Measurements from ENCODE around the gene CUL7.

CUL7 gene

DNA sequence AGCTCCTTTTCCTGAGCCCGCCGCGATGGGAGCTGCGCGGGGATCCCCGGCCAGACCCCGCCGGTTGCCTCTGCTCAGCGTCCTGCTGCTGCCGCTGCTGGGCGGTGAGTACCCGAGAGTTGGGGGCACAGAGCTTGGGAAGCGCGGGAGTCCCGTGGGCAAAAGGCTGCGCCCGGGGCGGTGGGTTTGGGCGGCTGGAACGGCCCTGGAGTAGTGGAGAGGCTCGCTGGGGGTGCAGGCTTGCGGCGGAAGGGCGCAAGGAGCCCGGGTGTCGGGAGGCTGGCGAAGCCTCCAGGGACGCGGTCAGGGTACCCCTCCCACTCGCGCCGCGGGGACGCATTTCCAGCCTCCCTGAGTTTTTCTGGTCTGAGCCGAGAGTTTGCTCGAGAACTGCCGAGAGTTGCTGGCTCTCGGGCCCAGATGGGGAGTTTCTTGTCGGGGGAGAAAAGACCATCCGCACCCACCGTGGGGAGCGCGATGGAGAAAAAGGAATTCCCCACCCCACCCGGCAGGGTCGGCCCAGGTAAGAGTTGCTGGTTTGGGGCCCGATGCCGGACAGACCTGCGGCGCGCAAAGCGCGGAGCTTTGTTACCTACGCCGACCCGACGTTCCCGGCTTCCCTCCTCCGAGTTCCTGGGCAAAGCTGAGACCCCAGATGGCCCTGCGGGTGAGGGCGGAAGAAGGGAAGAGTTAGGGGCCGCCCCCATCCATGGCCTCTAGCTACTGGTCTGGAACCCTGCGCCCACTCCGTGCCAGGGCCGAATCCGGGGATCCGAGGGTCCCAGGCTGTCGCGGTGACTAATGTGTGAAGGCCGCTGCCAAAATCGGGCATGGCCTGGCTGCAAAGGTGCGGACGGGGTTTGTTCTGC, 23.0 kb upstream of the CUL7 start:
- peak in 2 of 14 donors; percentile 10 to 50 for DNase-seq

DNA sequence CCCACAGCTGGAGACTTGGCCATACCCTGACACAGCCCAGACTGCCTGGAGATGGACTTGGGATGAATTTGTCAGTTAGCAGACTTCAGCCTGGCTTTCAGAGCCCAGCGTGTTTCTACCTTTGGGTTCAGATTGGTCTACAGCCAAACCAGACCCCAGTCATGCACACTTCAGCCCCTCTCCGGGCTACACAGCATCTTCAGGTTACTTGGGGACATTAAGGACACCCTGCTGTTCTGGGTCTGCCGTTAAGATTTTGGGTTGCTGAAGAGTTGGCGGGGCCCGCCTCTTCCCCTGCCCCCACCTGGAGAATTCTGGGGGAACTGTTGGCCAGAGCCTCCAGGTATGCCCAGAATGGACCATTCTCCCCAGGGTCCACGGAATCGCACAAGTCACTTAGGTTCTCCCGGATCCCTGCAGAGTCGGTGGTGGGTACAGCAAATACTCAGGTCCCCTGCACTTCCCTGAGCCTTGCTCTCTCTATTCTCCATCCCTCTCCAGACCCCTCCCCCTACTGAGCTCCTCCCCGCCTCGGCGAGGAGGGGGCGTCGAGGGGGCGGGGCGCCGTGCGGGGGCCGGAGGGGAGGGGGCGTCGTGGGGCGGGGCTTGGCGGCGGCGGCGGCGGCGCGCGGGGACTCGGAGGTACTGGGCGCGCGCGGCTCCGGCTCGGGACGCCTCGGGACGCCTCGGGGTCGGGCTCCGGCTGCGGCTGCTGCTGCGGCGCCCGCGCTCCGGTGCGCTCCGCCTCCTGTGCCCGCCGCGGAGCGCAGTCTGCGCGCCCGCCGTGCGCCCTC, 22.2 kb upstream of the CUL7 start, which contains the start of gene PTK7:
PTK7 (plus strand) TSS at position 645 of the 794 bp plus-strand sequence. CDS start 175 bp downstream, outside the sequence.
- DNase-seq, result peak in 5 of 14 donors; percentile 7 to 50 (median 18)

DNA sequence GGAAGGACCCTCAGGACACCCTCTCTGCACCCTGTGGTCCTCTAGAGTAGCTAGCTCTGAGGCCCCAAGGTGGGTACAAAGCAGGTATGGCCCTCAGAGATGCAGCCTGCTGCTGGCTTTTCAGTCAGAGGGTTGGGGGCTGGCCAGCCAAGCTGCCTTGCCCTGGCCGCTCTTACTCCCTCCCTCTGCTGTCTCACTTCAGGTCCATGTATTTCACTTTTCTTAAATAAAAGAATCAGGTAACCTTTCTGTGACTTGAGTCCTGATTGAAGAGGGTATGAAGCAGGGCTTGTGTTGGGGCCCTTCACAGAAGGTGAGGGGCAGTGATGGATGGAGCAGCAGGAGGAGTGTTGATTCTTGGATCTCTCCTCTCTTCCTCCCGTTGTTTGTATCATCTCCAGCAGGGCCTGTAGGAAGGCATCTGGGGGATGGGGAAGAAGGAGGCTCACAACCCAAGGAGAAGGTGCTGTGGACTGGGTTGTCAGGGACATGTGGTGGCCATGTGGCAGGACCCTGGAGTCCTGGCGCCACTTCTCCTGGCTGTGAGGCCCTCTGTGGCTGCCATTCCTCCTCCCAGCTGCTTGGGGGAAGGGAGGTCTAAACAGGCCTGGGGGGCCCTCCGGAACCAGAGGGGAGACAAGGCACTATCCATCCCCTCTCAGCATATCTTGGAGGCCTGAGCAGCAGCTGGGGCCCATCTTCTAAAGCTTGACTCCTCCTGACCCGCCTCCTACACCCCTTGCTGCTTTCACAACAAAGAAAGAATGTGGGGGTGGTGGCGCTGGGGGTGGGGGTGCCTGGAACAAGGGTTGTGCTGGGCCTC, 21.4 kb upstream of the CUL7 start:
- DNase-seq, result no peak

DNA sequence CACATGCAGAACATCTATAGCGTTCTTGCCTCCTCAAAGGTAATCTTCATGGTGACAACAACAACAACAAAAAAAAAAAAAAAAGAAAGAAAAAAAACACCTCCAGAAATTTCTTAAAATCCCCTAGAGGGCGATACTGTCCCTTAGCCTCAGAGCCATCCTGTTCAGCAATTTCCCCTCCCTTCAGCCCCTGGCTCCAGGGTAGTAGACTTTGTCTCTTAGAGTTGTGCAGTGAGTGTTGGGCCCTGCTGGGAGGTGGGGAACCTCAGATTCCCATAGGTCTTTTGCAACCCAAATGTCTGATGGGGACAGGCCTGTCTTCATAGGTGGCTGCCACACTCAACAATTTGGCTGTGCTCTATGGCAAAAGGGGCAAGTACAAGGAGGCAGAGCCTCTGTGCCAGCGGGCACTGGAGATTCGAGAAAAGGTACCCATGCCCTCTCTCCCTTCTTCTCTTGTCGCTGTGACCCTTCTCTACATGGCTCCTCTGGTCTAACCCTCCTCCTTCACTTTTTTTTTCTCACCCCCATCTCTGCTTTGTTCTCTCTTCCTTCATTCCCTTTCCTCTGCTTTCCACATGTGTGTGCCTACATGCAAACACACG, 16.5 kb upstream of the CUL7 start:
- DNase-seq, result no peak

DNA sequence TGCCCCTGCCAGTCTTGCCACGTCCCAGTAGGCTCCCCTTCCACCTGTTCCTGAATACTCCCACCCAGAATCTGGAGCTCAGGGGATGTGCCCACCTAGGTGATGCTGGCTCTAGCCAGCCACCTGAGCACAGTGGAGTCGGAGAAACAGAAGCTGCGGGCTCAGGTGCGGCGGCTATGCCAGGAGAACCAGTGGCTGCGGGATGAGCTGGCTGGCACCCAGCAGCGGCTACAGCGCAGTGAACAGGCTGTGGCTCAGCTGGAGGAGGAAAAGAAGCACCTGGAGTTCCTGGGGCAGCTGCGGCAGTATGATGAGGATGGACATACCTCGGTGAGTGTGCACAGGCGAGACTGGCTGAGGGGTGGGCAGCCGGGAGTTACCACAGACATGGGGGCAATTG, 9.2 kb upstream of the CUL7 start:
- no peak for DNase-seq

DNA sequence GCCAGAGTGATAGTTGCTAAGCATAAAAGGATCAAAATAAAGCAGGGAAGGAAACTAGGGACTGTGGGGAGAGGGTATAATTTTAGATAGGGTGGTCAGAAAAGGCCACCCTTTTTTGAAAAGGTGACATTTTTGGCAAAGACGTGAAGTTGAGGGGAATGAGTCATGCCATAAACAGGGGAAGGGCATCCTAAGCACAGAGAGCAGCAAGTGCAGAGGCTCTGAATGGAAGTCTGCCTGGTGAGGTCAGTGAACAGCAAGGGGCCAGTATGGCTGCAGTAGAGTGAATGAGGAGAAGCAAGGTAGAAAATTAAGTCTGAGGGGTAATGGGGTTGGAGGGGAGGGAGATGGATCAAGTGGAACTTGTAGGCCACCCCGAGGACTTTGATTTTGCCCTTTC, 8.2 kb upstream of the CUL7 start:
- DNase-seq, result no peak

DNA sequence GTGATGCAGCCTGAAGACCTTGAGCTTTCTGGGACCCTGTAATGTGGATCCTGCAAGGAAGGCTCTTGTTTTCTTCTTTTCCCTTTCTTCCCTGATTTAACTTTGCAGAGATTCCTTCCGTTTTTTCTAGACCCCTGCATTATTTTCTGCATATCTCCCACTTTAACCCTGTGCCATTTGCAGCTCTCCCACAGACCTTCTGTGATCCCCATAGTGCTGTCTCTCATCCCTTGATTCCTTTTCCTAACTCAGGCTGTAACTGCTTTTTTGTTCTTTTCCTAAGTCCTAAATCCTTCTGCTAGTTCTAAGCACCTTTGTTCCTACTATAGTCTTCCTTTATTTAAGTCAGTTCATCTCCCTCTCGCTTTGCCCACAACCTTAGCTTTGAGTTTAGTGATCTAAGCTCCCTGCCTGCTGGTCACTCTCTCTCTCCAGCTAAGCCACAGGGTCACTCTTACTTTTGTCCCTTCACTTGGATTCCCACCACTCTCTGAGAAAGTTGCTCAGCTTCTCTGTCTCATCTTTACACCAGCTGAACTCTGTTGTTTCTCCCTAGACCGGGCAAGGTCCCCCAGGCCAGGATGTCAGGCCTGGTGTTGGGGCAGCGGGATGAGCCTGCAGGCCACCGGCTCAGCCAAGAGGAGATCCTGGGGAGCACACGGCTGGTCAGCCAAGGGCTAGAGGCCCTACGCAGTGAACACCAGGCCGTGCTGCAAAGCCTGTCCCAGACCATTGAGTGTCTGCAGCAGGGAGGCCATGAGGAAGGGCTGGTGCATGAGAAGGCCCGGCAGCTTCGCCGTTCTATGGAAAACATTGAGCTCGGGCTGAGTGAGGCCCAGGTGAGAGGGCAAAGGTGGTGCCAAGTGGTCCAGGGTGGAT, 7.3 kb upstream of the CUL7 start:
- DNase-seq, result no peak

DNA sequence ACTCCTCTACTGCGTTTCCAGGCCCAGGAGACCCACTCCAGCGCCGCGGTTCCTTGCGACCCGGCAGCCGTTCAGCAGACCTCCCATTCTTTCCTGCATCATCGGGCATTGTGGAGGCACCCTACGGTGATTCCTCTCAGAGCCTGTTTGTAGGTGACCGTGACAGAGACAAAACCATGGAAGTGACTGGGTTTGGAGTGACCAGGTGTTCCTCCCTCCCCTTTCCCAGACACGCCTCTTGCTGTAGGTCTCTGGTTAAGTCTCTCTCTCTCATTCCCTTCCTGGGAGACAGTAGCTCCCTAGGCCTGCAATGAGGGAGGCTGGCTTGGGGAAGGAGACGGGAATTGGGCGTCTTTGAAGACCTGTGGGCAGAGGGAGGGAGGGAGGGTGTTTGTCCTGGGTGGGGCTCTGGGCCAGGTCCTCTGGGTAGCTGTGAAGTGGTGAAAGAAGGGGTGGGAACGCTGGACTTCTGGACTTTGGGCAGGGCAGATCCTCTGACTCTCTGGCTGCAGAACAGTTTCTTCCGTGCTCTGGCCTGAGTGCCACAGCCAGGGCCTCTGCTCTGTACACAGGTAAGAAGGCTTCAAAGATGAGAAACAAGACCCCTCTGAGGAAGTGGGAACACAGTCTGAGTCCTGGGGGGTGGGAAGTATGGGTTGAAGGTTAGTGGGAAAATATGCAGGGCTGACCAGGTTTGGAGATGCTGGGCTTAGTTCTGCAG, 6.5 kb upstream of the CUL7 start:
- peak in 1 of 14 donors; percentile 39 for DNase-seq

DNA sequence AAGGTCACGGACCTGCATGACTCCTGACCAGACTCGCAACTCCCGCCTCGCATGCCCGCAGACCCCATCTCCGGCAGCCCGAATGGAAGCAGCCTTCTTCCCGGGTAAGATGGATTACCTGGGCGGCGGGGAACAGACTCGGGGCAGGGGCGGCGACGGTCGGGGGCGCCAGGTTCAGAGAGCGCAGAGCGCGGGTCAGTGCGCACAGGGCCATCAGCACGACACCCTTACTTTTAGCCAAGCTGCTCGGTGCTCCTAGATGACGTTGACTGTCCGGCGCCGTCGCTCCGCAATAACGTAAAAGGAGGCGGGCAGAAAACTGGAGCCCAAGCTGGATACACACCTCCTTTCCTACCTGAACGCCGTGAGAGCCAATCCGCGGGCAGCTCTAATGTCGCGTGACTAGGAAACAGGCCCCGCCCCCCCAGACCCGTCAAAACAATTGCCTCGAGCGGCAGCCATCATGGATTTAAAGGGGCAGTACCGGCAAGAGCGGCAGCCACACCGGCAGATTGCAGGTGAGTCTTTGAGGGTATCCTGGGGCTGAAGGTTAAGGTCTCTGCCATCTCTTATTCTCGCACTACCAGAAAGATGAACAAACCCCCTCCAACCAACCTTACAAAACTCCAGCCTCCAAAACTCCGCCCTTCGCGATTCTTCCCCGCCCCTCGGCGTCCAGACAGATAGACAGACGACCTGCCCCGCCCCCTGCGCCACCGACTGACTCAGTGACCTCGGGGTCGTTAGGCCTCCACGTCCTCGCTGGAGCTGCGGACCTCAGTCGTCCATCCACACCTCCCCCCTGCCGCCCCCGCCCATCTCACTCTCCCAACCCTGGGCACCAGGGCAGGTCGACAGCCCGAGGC, 5.8 kb upstream of the CUL7 start, which contains the start of the genes KLC4 and MRPL2:
KLC4 (plus strand) TSS at position 464 of the 866 bp plus-strand sequence. CDS start 1,705 bp downstream, outside the sequence.
MRPL2 (minus strand) TSS at position 267 of the 866 bp plus-strand sequence; CDS start at position 214, 53 bp downstream.
- peak; percentile 83 to 100 (median 98) for DNase-seq

DNA sequence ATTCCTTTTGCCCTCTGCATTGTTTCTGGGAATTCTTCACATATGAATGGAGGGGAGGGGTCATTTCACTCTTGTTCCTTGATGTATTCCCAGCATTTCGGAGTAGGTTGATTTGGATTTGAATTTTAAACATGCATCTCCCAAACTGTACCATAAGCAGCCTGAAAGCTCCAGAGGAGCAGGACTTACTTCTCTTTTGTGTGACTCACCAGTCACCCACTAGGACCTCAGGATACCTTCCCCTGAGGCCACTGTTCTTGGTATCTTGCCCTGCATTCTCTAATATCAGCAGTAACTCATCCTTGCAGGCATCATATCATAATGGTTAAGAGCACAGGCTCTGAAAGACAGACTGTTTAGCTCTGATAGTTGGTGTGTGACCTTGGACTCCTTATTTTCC, 4.9 kb upstream of the CUL7 start:
- DNase-seq, result no peak

DNA sequence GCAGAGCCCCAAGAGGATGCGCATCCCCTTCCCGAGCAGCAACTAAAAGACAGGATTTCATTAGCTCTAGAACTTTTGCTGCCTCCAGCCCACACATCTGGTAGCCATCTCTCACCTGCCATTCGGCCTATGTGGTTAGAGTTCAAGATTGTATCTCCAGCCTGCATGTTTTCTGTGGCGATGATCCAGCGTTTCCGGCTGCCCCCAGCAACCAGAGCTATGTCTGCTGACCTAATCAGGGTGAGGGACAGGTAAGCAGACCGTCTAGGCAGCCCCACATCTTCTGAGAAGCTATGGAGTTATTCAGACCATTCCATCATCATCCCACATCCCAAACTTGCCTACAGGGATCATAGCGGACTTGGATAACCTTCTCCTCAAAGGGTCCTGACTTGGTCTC, 2.3 kb upstream of the CUL7 start:
- DNase-seq, result no peak

DNA sequence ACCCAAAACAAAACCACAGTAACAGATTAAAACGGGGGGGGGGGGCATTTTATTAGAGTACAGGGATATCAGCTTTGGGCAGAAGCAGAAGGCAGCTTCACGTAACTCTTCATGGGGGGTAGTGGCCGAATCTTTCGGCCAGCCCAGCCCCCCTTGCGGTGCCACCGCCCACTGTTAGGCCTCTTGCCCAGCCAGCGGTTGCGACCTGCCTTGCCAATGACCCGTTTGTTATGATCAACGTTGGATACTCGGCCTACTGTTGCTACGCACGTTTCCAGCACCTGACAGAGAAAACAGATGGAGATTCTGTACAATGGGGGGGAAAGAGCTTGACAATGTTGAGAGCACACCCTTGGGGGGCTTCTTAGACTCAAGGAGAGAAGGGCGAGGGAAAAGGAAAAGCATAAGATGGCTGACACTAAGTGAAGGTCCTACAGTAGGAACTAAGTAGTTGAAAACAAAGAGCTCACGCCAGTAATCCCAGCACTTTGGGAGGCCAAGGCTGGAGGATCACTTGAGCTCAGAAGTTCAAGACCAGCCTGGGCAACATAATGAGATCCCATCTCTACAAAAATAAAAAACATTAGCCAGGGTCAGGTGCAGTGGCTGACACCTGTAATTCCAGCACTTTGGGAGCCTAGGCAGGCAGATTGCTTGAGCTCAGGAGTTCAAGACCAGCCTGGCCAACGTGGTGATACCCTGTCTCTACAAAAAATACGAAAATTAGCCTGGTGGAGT, 724 bp upstream of the CUL7 start:
- DNase-seq, result no peak

DNA sequence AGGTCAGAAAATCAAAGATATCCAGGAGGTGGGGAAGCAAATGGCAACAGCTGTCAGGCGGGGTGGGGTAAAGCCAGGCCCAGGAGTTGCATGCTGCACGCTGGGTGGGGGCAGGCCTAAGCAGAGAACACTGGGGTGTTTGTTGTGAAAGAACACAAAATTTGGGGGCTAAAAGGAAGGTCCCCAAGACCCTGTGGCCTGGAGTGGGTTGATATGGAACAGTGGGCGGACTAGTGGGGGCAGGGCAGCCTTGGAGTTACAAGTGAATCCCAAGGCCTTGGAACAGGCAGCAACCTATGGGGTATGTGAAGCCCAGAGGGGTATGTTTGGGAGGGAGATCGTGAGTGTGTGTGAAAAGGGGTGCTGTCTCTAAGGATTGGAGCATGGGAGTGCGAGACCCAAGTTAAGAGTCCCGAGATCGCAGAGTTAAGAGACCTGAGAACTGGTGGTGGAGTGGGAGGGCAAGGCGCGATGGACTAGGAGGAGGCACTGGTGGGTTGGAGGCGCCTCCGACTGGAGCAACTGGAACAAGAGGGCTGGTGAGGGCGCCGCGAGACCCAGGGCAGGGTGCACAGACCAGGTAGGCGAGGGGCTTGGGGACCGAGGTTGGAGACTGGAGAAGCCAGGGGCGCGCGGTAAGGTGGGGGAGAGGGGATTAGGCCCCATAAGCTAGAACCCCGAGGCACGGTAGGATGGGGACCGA, 658 bp downstream of the CUL7 start:
- DNase-seq, result peak in 1 of 14 donors; percentile 44

DNA sequence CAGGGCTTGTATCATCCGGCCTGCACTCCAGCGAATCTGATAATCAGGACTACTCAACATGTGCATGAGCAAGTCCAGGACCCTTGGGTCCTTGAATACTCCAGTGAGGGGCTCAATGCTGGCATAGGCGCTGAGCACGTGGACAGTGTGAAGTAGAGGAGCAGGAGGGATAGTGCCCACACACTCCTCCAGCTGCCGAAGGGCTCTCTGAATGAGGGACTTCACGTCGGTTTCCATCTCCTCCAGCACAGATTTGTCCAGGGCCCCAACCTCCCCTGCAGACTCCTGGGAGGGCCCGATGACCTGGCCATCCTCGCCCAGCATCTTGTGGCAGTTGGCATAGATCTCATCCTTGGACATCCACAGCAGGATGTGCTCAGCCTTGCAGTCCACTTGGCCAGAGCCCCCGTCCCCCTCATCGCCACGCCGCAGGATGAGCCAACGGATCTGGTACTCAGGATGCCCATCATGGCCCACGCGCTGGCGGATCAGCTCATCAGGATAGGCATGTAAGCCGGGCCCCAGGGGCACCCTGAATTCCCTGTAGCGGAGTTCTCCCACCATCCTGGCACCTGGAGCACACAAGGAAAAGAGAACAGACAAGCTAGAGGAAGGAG, 1.3 kb downstream of the CUL7 start:
- DNase-seq, result no peak

DNA sequence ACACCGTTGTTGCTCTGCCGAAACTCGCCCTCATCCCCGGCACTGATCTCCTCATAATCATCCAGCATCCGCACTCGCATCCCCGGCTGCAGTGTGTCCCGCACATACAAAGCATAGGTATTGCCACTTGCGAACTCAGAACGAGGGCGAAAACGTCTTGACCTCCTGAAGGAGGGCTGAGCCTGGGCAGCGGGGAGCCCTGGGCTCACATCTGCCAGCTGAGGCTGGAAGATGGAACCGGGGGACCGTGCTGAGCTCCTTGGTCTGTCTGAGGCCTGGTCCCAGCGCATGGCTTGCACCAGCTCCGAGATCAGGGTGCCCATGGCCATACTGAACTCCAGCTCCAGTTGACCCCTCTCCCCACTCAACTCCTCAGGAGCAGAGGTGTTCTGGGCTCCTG, 2.7 kb downstream of the CUL7 start:
- no peak for DNase-seq

DNA sequence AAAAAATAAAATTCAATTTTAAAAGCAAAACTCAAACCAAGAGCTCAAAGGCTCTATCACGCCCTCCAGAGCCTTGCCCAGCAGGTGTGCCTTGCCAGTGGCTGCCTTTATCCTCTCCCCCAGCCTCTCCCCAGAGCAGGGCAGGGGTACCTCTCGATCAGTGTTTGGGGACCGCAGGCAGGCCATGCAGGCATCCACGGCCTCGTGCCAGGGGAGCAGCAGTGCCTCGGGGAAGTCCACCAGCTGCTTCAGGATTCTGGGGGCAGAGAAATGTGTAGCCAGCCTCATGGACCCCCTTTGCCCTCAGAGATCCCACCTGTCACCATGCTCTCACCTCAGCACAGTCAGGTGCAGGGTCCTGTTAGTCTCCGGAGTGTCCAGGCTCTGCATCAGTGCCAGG, 5.7 kb downstream of the CUL7 start:
- no peak for DNase-seq

DNA sequence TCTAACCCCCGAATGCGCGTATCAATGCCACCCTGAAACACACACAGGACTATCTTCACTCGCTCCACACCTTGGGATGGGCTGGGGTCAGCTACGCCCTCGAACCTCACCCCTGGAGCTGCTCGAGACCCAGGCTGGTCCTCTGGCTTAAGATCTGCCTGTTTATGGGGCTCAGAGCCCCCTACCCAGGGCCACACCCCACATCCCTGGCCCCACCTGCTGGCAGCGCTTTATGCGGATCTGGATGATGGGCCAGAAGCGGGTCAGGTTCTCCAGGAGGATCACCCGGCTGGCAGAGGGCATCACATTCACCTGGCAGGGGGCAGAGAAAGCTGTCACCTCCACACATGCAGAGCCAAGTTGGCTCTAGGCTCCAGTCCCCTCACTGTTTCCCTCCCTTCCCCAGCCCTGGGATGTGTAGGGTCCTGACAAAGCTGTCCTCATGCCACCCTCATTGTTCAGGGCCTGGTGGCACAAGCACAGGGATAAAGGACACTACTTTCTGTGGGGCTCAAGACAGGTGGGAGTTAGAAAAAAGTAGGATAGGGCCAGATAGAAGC, 8.2 kb downstream of the CUL7 start:
- DNase-seq, result peak in 1 of 14 donors; percentile 53

All from C1 segment of cervical spinal cord (tissue), 14 donors.